ENCODE measurements around the gene BOK. TPM values are rescaled to one million over a fixed set of nuclear protein-coding genes. Genes with fewer than 3 reads are reported as not detected.

The BOK gene
- total and polyA plus RNA-seq, 2 of the 4 experiments (the other 2 are of a cell fraction), result 13.3 to 34.4 TPM

- Histone ChIP-seq H2AK9ac (replicated peaks; ENCODE audit: low read depth, low read length, poor library complexity) (peak overlapping the region; percentile 39), H3K18ac (ENCODE audit: low read depth, low read length) (no peak overlapping the region), H3K4ac (ENCODE audit: low read depth, low read length) (no peak overlapping the region), H3K4me2 (ENCODE audit: low read depth, low read length) (no peak overlapping the region), H2AFZ (replicated peaks; ENCODE audit: low read length, poor library complexity) (no peak overlapping the region), H4K91ac (ENCODE audit: insufficient read depth, low read depth, low read length) (no peak overlapping the region), H4K20me1 (ENCODE audit: insufficient read depth, low read length) (no peaks in the 10 kb centered on the region), H3K79me1 (ENCODE audit: low read depth in 1 of 2, low read length in 2 of 2) (no peaks in the 10 kb centered on the region), H3K27ac (ENCODE audit: insufficient read depth, low read length) (no peak overlapping the region), H3K56ac (ENCODE audit: extremely low read depth, insufficient read depth, low read length) (no peak overlapping the region), H3K23ac (ENCODE audit: low read depth, low read length) (no peak overlapping the region), H3K14ac (replicated peaks; ENCODE audit: low read depth, low read length) (no peak overlapping the region), H2BK20ac (ENCODE audit: low read depth, low read length) (no peak overlapping the region), H3K4me3 (ENCODE audit: insufficient read depth, low read depth, low read length) (no peak overlapping the region), H3K4me1 (ENCODE audit: control insufficient read depth, insufficient read depth, low read length) (no peaks in the 10 kb centered on the region), H2AK5ac (ENCODE audit: low read depth, low read length) (no peak overlapping the region), H3K9ac (ENCODE audit: low read depth, low read length) (no peak overlapping the region), H2BK5ac (ENCODE audit: low read depth, low read length, poor library complexity, severe bottlenecking) (no peak overlapping the region), H3K9me3 (ENCODE audit: control insufficient read depth, insufficient read depth, low read length) (no peaks in the 10 kb centered on the region), H3K9me1 (ENCODE audit: insufficient read depth, low read length) (no peaks in the 10 kb centered on the region), H3K27me3 (ENCODE audit: control insufficient read depth, insufficient read depth, low read length) (peaks cover 22% of the 10 kb centered on the region), H4K5ac (ENCODE audit: low read depth, low read length) (no peak overlapping the region), H2BK120ac (ENCODE audit: low read depth, low read length) (no peak overlapping the region), H4K8ac (ENCODE audit: low read depth in 2 of 2, low read length in 2 of 2) (no peak overlapping the region), H2BK15ac (ENCODE audit: low read depth, low read length) (no peak overlapping the region), H3K36me3 (ENCODE audit: control insufficient read depth, insufficient read depth, low read length) (no peaks in the 10 kb centered on the region)
- TF ChIP-seq CHD1 (IDR thresholded peaks at IDR 0.05; ENCODE audit: low read depth, low read length) (no peak), NFE2L2 (IDR thresholded peaks at IDR 0.05; ENCODE audit: low read depth, low read length) (no peak), CTCF (conservative IDR thresholded peaks at IDR 0.05; ENCODE audit: low read depth, low read length) (no peak), RAD21 (IDR thresholded peaks at IDR 0.05; ENCODE audit: low read length) (no peak), BHLHE40 (IDR thresholded peaks at IDR 0.05; ENCODE audit: low read depth, low read length) (no peak), POLR2A (IDR thresholded peaks at IDR 0.05; ENCODE audit: low read depth, low read length) (no peak), MXI1 (IDR thresholded peaks at IDR 0.05; ENCODE audit: borderline replicate concordance, low read depth, low read length) (no peak), USF2 (IDR thresholded peaks at IDR 0.05; ENCODE audit: low read depth, low read length) (no peak), RFX5 (IDR thresholded peaks at IDR 0.05; ENCODE audit: low read depth, low read length) (no peak), CEBPB (IDR thresholded peaks at IDR 0.05; ENCODE audit: low read depth, low read length) (no peak), SMC3 (IDR thresholded peaks at IDR 0.05; ENCODE audit: low read depth, low read length) (no peak), FOS (IDR thresholded peaks at IDR 0.05; ENCODE audit: low read depth, low read length) (no peak)
- ATAC-seq (ENCODE audit: low read depth), result no peak
- in situ Hi-C loops (cut with MboI; ENCODE audit: low sequenced_read_pairs), result no loop called here
- dilution Hi-C loops (cut with HindIII; ENCODE audit: low sequenced_read_pairs, unreplicated experiment), result no loop called here
- intact Hi-C loops (cut with micrococcal nuclease), result no loop called here
- CTCF ChIA-PET, result no interaction called here
- WGBS, 2 experiments (ENCODE audit: extremely low coverage in 2 of 2, insufficient read length in 1 of 2), result 78% methylated on average over 9 of the region's 26 CpGs; no CpG with 5 or more reads in 1 of the 2 experiments
- DNase-seq, result no peak
- BruUV-seq (replicated peaks), result no TSS peak
- POLR2A ChIA-PET (ENCODE audit: unreplicated experiment), result no interaction called here
Measured at GRCh38 chr2:241532733-241533601, 25.6 kb upstream of the BOK start.
